ENCODE results near the gene MYNN.
"Not testable (repeated sequence)": the region's sequence is repeated elsewhere in the genome, so short reads cannot be mapped to it uniquely, and the experiment has no call there.

Gene MYNN

DNA sequence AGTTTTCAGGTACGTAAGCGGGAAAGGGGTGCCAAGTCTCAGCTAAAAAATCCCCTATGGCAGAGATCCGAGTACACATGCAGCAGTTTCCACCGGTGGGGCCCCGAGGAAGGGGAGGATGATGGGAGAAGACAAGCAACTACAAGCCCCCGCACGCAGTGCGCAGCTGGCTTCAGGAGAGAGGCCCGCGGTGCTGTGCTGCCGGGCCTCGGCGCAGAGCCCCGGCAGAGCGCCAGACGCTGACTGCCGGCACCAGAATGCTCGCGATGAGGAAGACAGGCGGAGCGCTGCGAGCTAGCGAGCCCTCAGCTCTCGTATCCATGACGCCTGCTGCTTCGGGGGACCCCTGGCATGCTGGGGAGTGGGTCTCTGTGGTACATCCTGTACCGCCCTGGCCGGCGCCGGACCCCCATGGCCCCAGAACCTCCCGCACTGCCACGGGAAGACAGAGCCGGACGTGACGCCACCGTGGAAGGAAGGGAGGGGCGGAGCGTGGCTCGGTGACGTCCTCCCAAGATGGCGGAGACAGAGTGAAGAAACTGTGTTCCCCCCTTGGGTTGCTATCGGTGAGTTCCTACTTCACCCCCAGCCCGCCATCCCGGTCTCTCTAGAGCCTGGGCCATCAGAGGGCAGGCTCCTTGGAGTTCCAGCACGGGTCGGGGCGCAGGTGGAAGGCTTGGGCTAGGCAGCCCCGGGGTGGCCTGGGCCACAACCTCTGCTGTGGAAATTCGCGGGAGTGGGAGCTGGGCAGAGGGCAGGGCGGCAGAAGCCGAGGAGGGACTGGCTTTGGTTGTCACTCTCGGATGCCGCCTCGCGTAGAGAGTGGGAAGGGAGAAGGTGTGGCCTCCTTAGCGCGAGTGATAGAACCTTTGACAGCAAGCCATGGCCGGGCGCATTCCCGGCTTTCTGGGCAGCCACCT lies at the start of gene MYNN:
MYNN (plus strand) TSS at position 500 of the 920 bp plus-strand sequence. CDS start 900 bp downstream, outside the sequence.
- DNase-seq: peak; percentile 93

DNA sequence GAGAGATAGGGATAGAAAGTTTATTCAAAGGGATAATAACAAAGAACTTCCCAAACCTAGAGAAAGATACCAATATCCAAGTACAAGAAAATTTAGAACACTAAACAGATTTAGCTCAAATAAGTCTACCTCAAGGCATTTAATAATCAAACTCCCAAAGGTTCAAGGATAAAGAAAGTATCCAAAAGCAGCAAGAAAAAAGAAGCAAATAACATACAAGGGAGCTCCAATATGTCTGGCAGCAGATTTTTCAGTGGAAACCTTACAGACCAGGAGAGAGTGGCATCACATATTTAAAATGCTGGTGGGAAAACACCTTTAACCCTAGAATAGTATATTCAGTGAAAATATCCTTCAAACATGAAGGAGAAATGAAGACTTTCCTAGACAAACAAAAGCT lies 41.3 kb upstream of the MYNN start:
- DNase-seq: not testable (repeated sequence)

DNA sequence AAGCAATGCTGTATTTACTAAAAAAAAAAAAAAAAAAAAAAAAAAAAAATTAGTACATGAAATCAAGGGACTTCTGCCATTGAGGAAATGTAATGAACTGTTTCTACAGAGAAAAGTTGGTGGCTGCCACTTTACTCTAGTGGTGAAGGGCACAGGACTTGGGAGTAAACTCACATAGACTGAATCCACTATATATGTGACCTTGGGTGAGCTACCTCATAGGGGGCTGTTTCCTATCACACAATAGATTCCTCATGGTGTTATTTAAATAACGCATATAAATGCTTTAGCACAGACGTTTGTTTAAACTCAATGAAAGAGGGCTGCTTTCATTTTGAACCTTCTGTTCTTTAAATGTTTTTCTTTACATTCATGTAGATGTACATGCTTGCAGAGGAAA lies 34.1 kb upstream of the MYNN start:
- DNase-seq: no peak

DNA sequence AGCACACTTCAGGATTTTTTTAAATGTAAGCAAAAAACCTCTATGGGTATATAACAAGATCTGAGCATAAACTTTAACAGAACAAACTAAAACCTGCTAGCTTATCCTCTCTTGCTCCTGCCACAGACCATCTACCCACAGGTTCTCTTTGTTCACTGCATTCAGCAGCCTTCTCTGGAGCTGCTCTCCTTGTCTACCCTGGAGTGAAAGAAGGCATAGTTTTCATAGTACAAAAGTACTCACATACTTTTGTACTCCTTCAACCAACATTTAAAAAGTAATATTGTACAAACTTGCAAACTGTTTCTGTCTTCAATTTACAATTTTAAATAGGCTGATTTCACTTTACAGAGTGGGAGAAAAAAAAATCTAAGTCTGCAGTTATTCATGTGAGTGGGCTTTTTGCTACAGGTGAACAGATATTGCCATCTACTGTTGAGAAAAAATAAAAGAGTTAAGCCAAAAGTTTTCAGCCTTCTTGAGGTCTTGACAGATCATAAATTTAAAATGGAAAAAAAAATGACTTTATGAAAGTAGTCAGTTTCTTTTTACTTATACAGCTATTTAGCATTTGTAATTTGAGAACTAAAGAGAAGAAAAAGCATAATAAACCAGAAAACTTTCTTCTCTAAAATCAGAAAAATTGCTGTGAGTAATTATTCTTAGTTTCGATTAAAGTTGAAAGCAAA lies 28.7 kb upstream of the MYNN start:
- no peak for DNase-seq

DNA sequence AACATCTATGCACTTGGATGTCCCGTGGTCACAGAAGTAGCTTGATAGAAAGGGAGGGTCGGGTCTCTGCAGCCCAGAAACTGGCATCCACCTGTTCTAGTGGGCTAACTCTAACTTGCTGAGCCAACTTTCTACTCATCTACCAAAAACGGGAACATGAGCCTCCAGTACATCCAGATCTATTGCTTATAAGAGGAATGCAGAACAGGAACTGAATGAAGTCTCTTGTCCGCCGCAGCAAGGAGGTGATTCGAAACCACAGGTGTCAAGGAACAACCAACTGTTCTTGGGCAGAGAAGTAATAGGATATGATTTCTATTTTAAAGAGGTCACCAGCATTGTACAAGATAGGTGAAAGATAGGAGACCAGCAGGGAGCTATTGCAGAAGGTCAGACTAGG lies 26.3 kb upstream of the MYNN start:
- no peak for DNase-seq

DNA sequence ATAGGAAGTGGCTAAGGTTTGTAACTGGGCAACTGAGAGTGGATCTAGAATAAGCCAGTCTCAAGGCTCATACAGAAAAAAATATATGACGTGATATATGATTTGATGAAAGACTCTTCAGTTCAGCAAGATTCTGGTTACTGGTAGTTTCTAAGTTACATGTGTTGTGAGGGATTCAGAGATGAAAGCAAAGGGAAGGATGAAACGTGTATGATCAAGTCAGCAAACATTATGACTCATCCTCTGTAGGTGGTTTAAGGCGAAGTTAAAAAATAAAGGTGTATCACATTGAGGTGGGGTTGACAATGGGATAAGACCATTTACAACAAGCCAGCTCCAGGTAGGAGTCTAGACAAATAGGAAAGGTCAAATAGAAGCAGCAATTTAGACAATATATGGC lies 24.5 kb upstream of the MYNN start:
- no peak for DNase-seq

DNA sequence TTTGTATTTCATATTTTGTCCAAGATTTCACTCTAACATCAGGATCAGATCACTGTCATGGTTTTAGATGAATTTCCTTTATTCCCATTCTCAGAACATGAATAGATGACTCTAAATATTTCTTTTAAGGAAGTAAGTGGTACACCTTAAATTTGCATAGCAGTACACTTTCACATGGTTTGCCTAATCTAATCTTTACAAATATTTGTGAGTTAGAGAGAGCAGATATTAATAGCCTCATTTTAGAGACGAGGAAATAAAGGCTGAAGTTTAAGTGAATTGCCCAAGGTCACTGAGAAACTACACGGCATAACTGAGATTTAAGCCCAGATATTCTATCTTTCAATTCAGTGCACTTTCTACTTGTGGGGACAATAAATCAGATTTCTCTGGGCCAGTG lies 22.5 kb upstream of the MYNN start:
- DNase-seq: no peak

DNA sequence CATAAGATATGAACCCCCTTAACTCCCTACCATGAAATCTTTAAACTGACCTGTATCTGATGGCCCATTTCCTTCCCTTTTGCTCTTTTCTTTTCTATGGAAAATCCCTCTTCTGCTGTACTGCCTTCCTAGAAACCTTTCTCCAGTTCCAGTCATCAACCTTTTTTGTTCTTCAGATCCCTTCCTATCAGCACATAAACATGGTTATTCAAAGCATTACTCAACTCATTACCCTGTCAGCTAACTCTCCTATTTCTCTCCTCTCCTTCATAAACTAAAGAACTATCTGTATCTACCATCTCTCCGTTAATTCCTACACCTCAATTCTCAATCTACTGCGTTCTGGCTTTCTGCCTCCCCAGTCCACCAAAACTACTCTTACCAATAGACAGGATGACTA lies 21.3 kb upstream of the MYNN start:
- DNase-seq: no peak

DNA sequence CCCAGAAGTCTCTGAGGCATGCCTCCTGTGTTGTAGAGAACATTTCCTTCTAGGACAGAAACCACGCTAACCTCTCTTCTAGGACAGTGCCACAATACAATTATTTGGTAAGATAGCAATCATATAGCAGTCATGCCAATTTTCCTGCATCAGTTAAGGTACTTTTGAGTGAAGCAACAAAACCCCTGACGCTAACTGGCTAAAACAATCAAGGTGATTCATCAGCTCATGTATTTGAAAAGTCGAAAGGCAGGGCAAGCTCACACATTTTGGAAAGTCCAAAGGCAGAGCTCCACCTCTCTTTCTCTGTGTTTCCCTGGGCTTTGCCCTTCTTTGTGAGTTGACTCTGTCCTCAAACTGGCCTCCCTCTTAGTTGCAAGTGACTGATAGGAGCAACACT lies 18.5 kb upstream of the MYNN start:
- DNase-seq: no peak

DNA sequence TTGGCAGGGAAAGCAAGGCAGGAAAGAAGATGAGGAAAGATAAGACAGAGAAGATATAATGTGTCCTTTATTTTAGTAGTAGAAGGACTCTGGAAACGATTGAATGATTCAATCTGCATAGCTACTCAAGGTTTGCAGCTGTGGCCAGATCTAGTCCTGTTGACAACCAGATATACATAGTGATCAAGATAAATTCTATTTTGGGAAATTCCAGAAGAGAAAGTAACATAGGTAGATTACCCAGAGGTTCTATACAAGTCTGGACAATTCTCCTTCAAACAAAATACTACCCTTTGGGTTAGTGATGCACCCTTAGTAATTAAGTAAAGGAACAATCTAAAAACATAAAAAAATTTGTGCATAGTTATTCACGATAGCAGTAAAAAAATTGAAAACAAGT lies 17.7 kb upstream of the MYNN start:
- DNase-seq: no peak

DNA sequence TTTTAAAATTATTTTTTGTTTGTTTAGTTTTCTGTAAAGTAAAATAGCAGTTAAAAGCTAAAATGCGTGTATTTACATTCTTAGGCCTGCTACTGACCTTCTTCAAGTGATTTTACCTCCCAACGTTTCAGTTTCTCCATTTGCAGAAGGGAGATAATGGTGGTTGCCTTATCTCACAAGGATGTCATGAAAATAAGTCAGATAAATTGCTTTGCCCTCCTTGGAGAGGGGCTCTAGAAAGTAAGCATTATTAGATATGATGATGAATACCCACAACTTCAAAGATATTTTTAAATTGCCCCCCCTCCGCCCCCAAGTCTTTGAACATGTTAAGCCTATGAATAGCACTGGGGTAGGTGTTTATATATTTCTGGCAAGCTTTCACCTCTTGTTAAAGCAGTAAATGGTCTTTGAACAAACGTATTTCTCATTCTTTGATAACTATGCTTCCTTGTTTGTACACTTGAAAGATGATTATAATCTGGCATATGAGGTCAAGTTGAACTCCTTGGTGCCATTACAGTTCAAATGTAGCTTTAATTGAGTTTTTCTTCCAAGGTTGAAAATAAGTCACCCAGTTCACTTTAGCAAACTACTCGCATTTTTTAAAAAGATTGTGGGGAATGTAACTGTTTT lies 14.7 kb upstream of the MYNN start:
- no peak for DNase-seq

DNA sequence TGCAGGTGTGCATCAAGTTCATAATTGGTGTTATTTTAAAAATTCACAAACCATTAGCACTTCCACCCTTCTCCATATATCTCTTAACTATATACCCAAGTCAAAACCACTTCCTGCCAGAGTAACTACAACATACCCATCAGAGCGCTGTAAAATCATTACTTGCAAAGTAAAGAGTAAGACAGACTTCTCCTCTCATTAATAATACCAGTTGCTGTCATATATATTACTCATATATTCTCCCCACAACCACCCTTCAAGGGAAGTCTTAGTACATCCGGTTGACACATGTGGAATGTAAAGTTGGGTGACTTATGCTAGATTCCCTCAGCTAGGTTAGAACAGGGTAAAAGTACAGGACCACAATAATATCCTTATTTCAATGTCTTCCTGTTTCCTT lies 13.9 kb upstream of the MYNN start:
- no peak for DNase-seq

DNA sequence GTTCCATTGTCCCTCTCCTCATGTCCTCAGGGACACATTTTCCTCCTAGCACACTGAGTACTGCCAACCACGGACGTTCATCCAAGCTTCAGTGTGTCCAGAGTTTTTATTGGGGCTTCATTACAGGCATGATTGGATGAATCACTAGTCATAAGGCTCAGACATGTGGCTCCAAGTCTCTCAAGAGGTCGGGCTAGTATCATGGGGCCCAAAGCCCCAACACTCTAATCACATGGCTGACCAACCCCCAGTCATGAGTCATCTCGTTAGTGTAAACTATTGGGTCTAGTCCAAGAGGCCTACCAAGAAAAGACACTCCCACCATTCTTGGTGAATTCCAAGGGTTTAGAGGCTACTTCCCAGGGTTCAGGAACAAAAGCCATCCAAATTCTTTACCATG lies 12.7 kb upstream of the MYNN start:
- no peak for DNase-seq

DNA sequence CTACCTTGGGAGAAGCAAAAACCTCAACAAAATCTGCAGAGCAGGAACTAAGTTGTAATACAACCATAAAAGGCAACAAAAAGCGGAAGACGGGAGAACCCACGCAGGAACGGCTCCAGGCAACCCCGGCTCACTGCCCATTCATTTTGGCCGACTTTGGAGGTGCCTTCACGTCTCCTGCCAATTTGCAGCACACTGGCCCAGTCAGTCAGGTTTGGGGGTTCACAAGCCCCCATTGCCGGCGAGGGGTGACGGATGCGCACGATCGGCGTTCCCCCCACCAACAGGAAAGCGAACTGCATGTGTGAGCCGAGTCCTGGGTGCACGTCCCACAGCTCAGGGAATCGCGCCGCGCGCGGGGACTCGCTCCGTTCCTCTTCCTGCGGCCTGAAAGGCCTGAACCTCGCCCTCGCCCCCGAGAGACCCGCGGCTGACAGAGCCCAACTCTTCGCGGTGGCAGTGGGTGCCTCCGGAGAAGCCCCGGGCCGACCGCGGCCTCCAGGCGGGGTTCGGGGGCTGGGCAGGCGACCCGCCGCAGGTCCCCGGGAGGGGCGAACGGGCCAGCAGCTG lies 8.8 kb upstream of the MYNN start:
- DNase-seq: peak; percentile 64

DNA sequence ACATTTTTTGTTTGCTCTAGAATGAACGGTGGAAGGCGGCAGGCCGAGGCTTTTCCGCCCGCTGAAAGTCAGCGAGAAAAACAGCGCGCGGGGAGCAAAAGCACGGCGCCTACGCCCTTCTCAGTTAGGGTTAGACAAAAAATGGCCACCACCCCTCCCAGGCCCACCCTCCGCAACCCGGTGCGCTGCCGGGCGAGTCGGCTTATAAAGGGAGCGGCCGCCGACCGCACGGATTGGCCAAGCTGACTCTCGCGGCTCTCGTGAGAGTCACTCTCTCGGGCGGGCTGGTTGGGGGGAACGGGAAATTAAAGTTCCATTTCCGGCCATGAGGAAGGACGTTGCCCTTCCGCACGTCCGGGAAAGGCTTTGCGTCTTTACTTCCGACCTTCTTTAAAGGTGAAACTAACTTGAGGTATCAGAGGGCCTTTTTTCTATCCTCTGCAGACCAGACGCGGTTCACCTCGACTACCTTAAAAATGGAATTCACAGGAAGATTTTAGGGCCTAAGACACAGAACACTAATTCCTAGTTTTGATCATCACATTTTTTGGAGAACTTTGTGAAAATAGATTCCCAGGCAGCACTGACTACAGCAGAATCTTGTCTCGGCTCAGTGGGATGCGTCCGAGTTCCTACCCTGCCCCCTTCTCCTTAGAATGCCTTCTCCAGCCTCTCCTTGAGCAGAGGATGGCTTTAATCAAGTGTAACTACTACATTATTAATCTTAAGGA lies 8.1 kb upstream of the MYNN start, which contains the start of gene TERC:
TERC (minus strand) TSS at position 179 of the 731 bp plus-strand sequence.
- peak; percentile 93 for DNase-seq

DNA sequence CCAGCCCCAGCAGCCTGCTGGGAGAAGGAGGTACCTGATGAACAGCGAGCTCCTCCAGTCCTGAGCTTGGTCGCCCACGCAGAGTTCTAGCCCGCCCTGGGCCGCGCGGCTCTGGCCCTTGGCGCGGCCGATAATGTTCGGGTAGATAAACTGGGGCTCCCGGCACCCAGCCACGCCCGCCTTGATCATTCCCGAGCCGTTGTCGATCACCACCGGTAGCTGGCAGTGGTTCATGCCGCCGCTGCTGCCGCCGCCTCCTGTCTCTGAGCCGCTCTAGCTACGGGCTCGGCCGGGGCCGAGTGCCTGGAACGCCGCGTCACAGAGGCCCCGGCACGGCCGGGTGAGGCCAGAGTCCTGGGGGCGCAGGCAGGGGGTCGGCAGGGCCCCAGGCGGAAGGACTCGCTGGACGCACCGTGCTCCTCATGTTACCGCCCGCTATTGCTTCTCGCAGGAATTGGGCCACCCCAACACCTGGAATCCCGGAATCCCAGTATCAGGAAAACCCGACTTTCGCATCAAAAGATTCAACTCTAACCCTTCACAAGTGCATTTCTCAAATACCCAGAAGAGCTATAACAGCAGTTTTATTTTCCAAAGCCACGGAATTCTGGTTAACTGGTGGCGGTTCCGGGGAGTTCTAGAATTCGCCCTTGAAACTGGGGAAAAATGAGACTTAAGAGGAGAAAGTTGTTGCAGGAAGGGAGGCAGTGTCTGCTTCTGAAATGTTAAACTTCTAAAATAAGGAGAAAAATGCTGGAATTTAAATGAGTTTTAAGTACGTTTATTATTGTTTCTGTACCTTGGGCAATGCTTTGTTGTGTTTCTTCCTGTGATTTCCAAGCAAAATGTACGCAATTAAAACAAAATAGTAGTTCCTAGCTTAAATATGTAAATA lies 3.7 kb upstream of the MYNN start, which contains the start of gene ACTRT3:
ACTRT3 (minus strand) TSS at position 275 of the 895 bp plus-strand sequence; CDS start at position 234, 41 bp downstream.
- DNase-seq: peak; percentile 66

DNA sequence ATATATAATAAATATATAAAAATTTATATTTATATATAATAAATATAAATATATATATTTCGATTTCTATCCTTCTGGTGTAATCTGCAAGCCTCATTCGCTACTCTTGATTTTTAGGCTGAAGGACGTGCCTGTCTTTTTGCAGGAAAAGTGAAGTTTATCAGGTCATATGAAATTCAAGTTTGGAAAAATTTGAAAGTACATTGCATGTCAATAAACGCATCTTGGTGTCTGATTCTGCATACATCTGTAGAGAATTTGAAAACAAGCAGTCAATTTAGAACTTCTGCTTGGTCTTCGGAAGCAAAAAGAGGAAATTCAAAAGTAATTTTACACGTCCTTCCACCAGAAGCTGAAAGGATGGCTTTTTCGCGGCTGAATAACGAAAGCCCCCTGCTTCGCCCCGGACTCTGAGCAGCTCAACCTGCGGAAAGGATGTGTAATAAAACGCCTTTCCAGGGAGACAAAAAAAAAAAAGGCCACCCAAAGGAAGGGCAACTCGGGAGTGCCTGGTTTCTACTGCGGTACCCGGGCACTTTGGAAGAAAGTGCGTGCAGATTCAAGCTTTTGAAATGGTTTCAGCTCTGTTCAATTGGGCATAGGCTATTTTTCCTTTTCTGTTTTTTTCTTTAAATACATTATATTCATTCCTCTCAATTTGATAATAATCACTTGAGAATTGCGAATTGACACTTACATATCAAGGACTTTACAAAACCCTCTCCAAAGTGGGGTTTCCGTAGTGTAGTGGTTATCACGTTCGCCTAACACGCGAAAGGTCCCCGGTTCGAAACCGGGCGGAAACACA lies 1.5 kb upstream of the MYNN start:
- peak; percentile 52 for DNase-seq

DNA sequence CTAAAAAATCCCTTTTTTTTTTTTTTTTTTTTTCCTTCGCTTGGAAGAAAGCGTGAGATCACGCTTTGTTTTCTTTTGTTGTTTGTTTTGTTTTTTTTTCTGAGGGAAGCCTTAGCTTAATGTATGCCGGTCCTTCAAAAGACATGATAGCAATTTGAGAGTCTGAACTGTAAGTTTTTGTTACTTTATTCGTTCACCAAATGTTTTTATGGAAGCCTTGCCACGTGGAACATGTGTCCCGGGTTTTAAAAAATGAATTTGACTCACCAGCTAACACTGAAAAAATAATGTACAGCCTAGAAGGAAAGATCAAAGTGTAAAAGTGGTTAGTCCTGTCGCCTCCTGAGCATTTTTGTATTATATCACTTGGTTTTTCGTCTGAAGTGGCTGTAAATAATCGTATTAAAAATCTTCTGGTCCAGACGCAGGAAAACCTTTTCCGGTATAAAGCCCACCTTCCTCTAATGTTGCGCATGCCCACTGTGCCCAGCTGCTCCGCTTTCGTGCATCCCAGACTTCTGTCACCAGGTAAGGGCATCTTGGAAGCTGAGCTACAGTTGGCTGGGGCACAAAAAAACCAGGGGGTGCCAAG lies 795 bp upstream of the MYNN start:
- DNase-seq: no peak

DNA sequence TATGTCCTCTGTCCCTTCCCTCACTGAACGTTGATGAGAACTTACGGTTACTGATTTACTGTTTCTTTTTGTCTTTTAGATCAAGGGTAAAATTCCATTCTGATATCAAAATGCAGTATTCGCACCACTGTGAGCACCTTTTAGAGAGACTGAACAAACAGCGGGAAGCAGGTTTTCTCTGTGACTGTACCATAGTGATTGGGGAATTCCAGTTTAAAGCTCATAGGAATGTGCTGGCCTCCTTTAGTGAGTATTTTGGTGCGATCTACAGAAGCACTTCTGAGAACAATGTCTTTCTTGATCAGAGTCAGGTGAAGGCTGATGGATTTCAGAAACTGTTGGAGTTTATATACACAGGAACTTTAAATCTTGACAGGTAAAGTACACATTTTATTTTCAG lies 990 bp downstream of the MYNN start:
- DNase-seq: no peak

DNA sequence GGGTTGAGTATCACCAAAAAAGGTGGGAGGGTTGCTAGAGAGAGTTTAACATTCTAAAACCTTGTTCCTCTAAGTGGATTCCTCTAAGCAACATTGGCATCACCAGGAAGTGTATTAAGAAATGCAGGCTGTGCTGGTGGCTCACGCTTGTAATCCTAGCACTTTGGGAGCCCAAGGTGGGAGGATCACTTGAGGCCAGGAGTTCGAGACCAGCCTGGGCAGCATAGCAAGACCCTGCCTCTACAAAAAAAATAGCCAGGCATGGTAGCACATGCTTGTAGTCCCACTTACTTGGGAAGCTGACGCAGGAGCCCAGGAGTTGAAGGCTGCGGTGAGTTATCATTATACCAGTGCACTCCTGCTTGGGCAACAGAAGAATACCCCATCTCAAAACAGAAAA lies 4.6 kb downstream of the MYNN start:
- no peak for DNase-seq
